ENCODE results near the gene IL17RC.

The IL17RC gene

GRCh38 chr3:9889405-9889804, 27.5 kb upstream of the IL17RC start:
- Histone ChIP-seq H3K4me3 (ENCODE audit: low read length) (no peak overlapping the region), H4K20me1 (ENCODE audit: insufficient read depth, low read length) (no peaks in the 10 kb centered on the region), H3K27ac (ENCODE audit: low read length) (no peak overlapping the region), H3K79me2 (ENCODE audit: low read length) (peaks cover 30% of the 10 kb centered on the region), H2AFZ (ENCODE audit: low read length) (no peak overlapping the region), H3K4me2 (ENCODE audit: low read depth, low read length) (no peak overlapping the region), H3K9me2 (replicated peaks; ENCODE audit: insufficient read depth, low read length) (no peaks in the 10 kb centered on the region), H3K9ac (ENCODE audit: low read length) (no peak overlapping the region), H3K36me3 (replicated peaks; ENCODE audit: insufficient read depth, low read length) (0 out of 2 replicates have a peak, but pooled peaks cover 2% of the 10 kb centered on the region), H3F3A (ENCODE audit: insufficient read depth, low read length) (no peaks in the 10 kb centered on the region), H3K9me3 (replicated peaks; ENCODE audit: insufficient read depth, low read length) (no peaks in the 10 kb centered on the region), H3K4me1 (ENCODE audit: low read length) (no peaks in the 10 kb centered on the region), H3K27me3 (replicated peaks; ENCODE audit: insufficient read depth, low read length) (no peaks in the 10 kb centered on the region; the same call in 1 of the 2 replicates)
- DNase-seq = no peak
- TF ChIP-seq CTCF (IDR thresholded peaks at IDR 0.05; ENCODE audit: low read length) (no peak), EZH2 (optimal IDR thresholded peaks at IDR 0.05; ENCODE audit: low read depth, low read length) (no peak), EZH2phosphoT487 (IDR thresholded peaks at IDR 0.05; ENCODE audit: low read length) (no peak)

GRCh38 chr3:9890249-9891071, 26.4 kb upstream of the IL17RC start, which contains the start of gene JAGN1:
Gene JAGN1, plus strand, starts transcription at chr3:9890610. Its CDS starts 113 bp downstream, at chr3:9890723.
- peak; percentile 89 for DNase-seq
- Histone ChIP-seq H3K27me3 (replicated peaks; ENCODE audit: insufficient read depth, low read length) (no peaks in the 10 kb centered on the region; the same call in 1 of the 2 replicates), H4K20me1 (ENCODE audit: insufficient read depth, low read length) (no peaks in the 10 kb centered on the region), H3K4me1 (ENCODE audit: low read length) (peaks cover 5% of the 10 kb centered on the region; the same call in 1 of the 2 replicates), H3K9me2 (replicated peaks; ENCODE audit: insufficient read depth, low read length) (no peaks in the 10 kb centered on the region), H3K4me2 (ENCODE audit: low read depth, low read length) (peak within 1 kb of the TSS; percentile 86), H3K36me3 (replicated peaks; ENCODE audit: insufficient read depth, low read length) (0 out of 2 replicates have a peak, but pooled peaks cover 2% of the 10 kb centered on the region), H3K9ac (ENCODE audit: low read length) (peak within 1 kb of the TSS; percentile 97), H3K79me2 (ENCODE audit: low read length) (peaks cover 30% of the 10 kb centered on the region), H3F3A (ENCODE audit: insufficient read depth, low read length) (no peaks in the 10 kb centered on the region), H3K4me3 (ENCODE audit: low read length) (peak within 1 kb of the TSS; percentile 97), H2AFZ (ENCODE audit: low read length) (peak within 1 kb of the TSS; percentile 95), H3K9me3 (replicated peaks; ENCODE audit: insufficient read depth, low read length) (no peaks in the 10 kb centered on the region), H3K27ac (ENCODE audit: low read length) (peak within 1 kb of the TSS; percentile 56; the same call in 1 of the 2 replicates)
- TF ChIP-seq EZH2 (optimal IDR thresholded peaks at IDR 0.05; ENCODE audit: low read depth, low read length) = no peak
- TF ChIP-seq CTCF (IDR thresholded peaks at IDR 0.05; ENCODE audit: low read length) = no peak
- no peak for TF ChIP-seq EZH2phosphoT487 (IDR thresholded peaks at IDR 0.05; ENCODE audit: low read length)

- H2AFZ ChIP-seq (ENCODE audit: low read length) = peak overlapping the region; percentile 95
- no peaks in the 10 kb centered on the region; the same call in 1 of the 2 replicates for H3K27me3 ChIP-seq (replicated peaks; ENCODE audit: insufficient read depth, low read length)
- H3K4me2 ChIP-seq (ENCODE audit: low read depth, low read length) = peak overlapping the region; percentile 86
- peak overlapping the region; percentile 97 for H3K9ac ChIP-seq (ENCODE audit: low read length)
- no peaks in the 10 kb centered on the region for H3F3A ChIP-seq (ENCODE audit: insufficient read depth, low read length)
- H3K4me3 ChIP-seq (ENCODE audit: low read length) = peak overlapping the region; percentile 97
- H4K20me1 ChIP-seq (ENCODE audit: insufficient read depth, low read length) = no peaks in the 10 kb centered on the region
- H3K9me2 ChIP-seq (replicated peaks; ENCODE audit: insufficient read depth, low read length) = no peaks in the 10 kb centered on the region
- H3K79me2 ChIP-seq (ENCODE audit: low read length) = peaks cover 30% of the 10 kb centered on the region
- no peak for DNase-seq
- H3K9me3 ChIP-seq (replicated peaks; ENCODE audit: insufficient read depth, low read length) = no peaks in the 10 kb centered on the region
- peak overlapping the region; percentile 56; the same call in 1 of the 2 replicates for H3K27ac ChIP-seq (ENCODE audit: low read length)
- no peak for TF ChIP-seq CTCF (IDR thresholded peaks at IDR 0.05; ENCODE audit: low read length)
- TF ChIP-seq EZH2 (optimal IDR thresholded peaks at IDR 0.05; ENCODE audit: low read depth, low read length) = no peak
- TF ChIP-seq EZH2phosphoT487 (IDR thresholded peaks at IDR 0.05; ENCODE audit: low read length) = no peak
- H3K36me3 ChIP-seq (replicated peaks; ENCODE audit: insufficient read depth, low read length) = 0 out of 2 replicates have a peak, but pooled peaks cover 2% of the 10 kb centered on the region
- peaks cover 5% of the 10 kb centered on the region; the same call in 1 of the 2 replicates for H3K4me1 ChIP-seq (ENCODE audit: low read length)
These were observed 25.8 kb upstream of the IL17RC start for GRCh38 chr3:9891072-9891622.
